Measurements from ENCODE around the gene NMD3. TPM values are rescaled to one million over a fixed set of nuclear protein-coding genes. Genes with fewer than 3 reads are reported as not detected.

The NMD3 gene
- polyA plus RNA-seq, 1 donor from 2014 or later, result 25.3 TPM

DNA sequence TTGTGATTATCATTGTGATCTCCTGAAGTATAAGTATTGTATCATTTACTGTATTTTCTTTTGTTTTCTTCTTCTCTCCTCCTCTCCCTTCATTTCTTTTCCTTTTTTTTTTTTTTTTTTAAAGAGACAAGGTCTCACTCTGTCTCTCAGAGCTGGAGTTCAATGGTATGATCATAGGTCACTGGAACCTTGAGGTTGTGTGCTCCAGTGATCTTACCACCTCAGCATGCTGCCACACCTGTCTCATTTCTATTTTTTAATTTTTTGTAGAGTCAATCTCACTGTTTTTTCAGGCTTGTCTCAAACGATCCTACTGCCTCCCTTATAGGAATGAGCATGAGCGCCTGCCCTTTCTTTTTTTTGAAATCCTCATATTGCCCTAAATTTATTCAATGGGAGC is 23.4 kb downstream of the NMD3 start (continued):
- TF ChIP-seq MXI1 (conservative IDR thresholded peaks at IDR 0.05; ENCODE audit: poor library complexity, severe bottlenecking), result no peak
- no peak for TF ChIP-seq SMC3 (conservative IDR thresholded peaks at IDR 0.05; ENCODE audit: poor library complexity)

DNA sequence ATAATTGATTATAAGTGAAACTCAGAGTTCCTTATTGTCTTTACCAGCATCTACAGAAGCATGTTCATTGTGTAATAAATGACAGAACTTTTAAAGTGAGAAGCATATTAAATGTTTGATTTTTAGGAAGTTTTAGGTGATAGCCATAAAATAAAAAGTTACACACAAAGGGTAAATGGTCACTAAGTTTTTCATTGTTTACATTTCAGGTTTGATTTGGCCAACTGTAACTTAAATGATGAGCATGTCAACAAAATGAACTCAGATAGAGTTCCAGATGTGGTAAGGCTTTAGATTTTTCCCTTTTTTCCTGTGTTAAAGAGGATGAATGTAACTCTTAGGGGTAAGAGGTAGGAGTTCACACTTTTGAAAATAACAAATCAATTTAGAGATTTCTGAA is 25.9 kb downstream of the NMD3 start:
- no peak overlapping the region for H3K4me2 ChIP-seq (ENCODE audit: low read length)
- H3K36me3 ChIP-seq (ENCODE audit: insufficient read depth, low read length), result peaks cover 5% of the 10 kb centered on the region
- H3K79me2 ChIP-seq (replicated peaks; ENCODE audit: insufficient read depth, low read length), result no peaks in the 10 kb centered on the region
- H4K20me1 ChIP-seq (ENCODE audit: insufficient read depth), result no peaks in the 10 kb centered on the region
- no peak overlapping the region for H3K27ac ChIP-seq (ENCODE audit: low read length)
- H2AFZ ChIP-seq (ENCODE audit: low read depth, low read length), result no peak overlapping the region
- H3F3A ChIP-seq (ENCODE audit: insufficient read depth, low read length, poor library complexity, severe bottlenecking), result no peaks in the 10 kb centered on the region
- no peak overlapping the region for H3K9ac ChIP-seq (ENCODE audit: low read length)
- H3K9me3 ChIP-seq (ENCODE audit: low read length), result no peaks in the 10 kb centered on the region
- H3K4me3 ChIP-seq (ENCODE audit: low read length), result no peak overlapping the region
- TF ChIP-seq EP300 (conservative IDR thresholded peaks at IDR 0.05; ENCODE audit: poor library complexity, severe bottlenecking) (no peak), SMC3 (conservative IDR thresholded peaks at IDR 0.05; ENCODE audit: poor library complexity) (no peak), EZH2 (IDR thresholded peaks at IDR 0.05; ENCODE audit: borderline replicate concordance, insufficient read depth, low read length, poor library complexity, severe bottlenecking) (no peak), RAD21 (conservative IDR thresholded peaks at IDR 0.05) (no peak), TAF1 (IDR thresholded peaks at IDR 0.05; ENCODE audit: low read depth) (no peak), MXI1 (conservative IDR thresholded peaks at IDR 0.05; ENCODE audit: poor library complexity, severe bottlenecking) (no peak), POLR2AphosphoS5 (IDR thresholded peaks at IDR 0.05) (no peak)
- TF ChIP-seq, protein P1, sequence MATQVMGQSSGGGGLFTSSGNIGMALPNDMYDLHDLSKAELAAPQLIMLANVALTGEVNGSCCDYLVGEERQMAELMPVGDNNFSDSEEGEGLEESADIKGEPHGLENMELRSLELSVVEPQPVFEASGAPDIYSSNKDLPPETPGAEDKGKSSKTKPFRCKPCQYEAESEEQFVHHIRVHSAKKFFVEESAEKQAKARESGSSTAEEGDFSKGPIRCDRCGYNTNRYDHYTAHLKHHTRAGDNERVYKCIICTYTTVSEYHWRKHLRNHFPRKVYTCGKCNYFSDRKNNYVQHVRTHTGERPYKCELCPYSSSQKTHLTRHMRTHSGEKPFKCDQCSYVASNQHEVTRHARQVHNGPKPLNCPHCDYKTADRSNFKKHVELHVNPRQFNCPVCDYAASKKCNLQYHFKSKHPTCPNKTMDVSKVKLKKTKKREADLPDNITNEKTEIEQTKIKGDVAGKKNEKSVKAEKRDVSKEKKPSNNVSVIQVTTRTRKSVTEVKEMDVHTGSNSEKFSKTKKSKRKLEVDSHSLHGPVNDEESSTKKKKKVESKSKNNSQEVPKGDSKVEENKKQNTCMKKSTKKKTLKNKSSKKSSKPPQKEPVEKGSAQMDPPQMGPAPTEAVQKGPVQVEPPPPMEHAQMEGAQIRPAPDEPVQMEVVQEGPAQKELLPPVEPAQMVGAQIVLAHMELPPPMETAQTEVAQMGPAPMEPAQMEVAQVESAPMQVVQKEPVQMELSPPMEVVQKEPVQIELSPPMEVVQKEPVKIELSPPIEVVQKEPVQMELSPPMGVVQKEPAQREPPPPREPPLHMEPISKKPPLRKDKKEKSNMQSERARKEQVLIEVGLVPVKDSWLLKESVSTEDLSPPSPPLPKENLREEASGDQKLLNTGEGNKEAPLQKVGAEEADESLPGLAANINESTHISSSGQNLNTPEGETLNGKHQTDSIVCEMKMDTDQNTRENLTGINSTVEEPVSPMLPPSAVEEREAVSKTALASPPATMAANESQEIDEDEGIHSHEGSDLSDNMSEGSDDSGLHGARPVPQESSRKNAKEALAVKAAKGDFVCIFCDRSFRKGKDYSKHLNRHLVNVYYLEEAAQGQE (IDR thresholded peaks at IDR 0.05; ENCODE audit: borderline replicate concordance), result no peak
- TF ChIP-seq, protein P2, sequence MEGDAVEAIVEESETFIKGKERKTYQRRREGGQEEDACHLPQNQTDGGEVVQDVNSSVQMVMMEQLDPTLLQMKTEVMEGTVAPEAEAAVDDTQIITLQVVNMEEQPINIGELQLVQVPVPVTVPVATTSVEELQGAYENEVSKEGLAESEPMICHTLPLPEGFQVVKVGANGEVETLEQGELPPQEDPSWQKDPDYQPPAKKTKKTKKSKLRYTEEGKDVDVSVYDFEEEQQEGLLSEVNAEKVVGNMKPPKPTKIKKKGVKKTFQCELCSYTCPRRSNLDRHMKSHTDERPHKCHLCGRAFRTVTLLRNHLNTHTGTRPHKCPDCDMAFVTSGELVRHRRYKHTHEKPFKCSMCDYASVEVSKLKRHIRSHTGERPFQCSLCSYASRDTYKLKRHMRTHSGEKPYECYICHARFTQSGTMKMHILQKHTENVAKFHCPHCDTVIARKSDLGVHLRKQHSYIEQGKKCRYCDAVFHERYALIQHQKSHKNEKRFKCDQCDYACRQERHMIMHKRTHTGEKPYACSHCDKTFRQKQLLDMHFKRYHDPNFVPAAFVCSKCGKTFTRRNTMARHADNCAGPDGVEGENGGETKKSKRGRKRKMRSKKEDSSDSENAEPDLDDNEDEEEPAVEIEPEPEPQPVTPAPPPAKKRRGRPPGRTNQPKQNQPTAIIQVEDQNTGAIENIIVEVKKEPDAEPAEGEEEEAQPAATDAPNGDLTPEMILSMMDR (IDR thresholded peaks at IDR 0.05; ENCODE audit: poor library complexity, severe bottlenecking), result no peak
- no peaks in the 10 kb centered on the region for H3K9me2 ChIP-seq (ENCODE audit: insufficient read depth, low read length)
- no peaks in the 10 kb centered on the region for H3K27me3 ChIP-seq (ENCODE audit: insufficient read depth, low read depth, low read length)

DNA sequence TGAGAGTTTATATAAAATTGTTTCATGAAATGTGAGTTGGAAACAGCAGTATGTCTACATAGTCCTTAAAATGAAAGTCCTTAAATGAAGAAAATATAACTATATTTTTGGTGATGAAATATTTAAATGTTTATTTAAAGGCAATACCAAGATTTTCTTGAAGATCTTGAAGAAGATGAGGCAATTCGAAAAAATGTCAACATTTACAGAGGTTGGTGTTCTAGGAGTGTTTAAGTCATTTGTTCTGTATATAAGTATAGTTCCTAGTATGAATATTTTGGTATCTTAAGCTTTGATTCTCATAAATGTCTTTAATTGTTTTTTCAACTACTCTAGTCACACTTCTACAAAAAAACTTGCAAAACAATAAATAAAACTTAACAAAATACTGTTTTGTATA is 29.0 kb downstream of the NMD3 start:
- Histone ChIP-seq H3K4me3 (ENCODE audit: low read length) (no peak overlapping the region), H3K4me2 (ENCODE audit: low read length) (no peak overlapping the region), H3K27me3 (ENCODE audit: insufficient read depth, low read depth, low read length) (no peaks in the 10 kb centered on the region), H3K9me2 (ENCODE audit: insufficient read depth, low read length) (no peaks in the 10 kb centered on the region), H3K27ac (ENCODE audit: low read length) (no peak overlapping the region), H3K79me2 (replicated peaks; ENCODE audit: insufficient read depth, low read length) (no peaks in the 10 kb centered on the region), H3K36me3 (ENCODE audit: insufficient read depth, low read length) (peaks cover 19% of the 10 kb centered on the region), H4K20me1 (ENCODE audit: insufficient read depth) (no peaks in the 10 kb centered on the region), H3K9ac (ENCODE audit: low read length) (no peak overlapping the region), H3K9me3 (ENCODE audit: low read length) (no peaks in the 10 kb centered on the region), H2AFZ (ENCODE audit: low read depth, low read length) (no peak overlapping the region), H3F3A (ENCODE audit: insufficient read depth, low read length, poor library complexity, severe bottlenecking) (no peaks in the 10 kb centered on the region)
- TF ChIP-seq, protein P2 (IDR thresholded peaks at IDR 0.05; ENCODE audit: poor library complexity, severe bottlenecking), result no peak
- TF ChIP-seq EP300 (conservative IDR thresholded peaks at IDR 0.05; ENCODE audit: poor library complexity, severe bottlenecking) (no peak), MXI1 (conservative IDR thresholded peaks at IDR 0.05; ENCODE audit: poor library complexity, severe bottlenecking) (no peak), SMC3 (conservative IDR thresholded peaks at IDR 0.05; ENCODE audit: poor library complexity) (no peak), RAD21 (conservative IDR thresholded peaks at IDR 0.05) (no peak), EZH2 (IDR thresholded peaks at IDR 0.05; ENCODE audit: borderline replicate concordance, insufficient read depth, low read length, poor library complexity, severe bottlenecking) (no peak), POLR2AphosphoS5 (IDR thresholded peaks at IDR 0.05) (no peak), TAF1 (IDR thresholded peaks at IDR 0.05; ENCODE audit: low read depth) (no peak)
- TF ChIP-seq, protein P1 (IDR thresholded peaks at IDR 0.05; ENCODE audit: borderline replicate concordance), result no peak

Data from neural cell (in vitro differentiated cells).